Mesenchymal stem cell (in vitro differentiated cells and primary cell): ENCODE data around the gene LDLRAD3.
A peak's percentile ranks its signal among the peaks of the same experiment; 100 is the strongest.

Experiments
- DNase-seq: peaks from one replicate; pipeline ENCODE4 v3.0.0-alpha.2; 2013
- H2AFZ ChIP-seq: one replicate; pipeline ENCODE4 v1.6.1; 2013; ENCODE audit warnings: low read depth, mild to moderate bottlenecking, control low read depth, inconsistent platforms, low read length, moderate library complexity
- H2AK5ac ChIP-seq: 2 replicates; pipeline ENCODE4 v1.6.1; 2013; ENCODE audit warnings: low read length, moderate library complexity, mild to moderate bottlenecking, inconsistent platforms; ENCODE audit not compliant: severe bottlenecking
- H2BK120ac ChIP-seq: one replicate; pipeline ENCODE4 v1.6.1; 2013; ENCODE audit warnings: low read depth, mild to moderate bottlenecking, inconsistent platforms, low read length, moderate library complexity
- H2BK12ac ChIP-seq, 2 experiments: one replicate each; pipeline ENCODE4 v1.6.1; 2013; ENCODE audit warnings: inconsistent platforms in 2 of 2, low read length in 2 of 2, mild to moderate bottlenecking in 2 of 2, moderate library complexity in 2 of 2, control low read depth in 1 of 2
- H2BK15ac ChIP-seq: one replicate; pipeline ENCODE4 v1.6.1; 2013; ENCODE audit warnings: mild to moderate bottlenecking, low read depth, inconsistent platforms; ENCODE audit not compliant: poor library complexity, severe bottlenecking
- H2BK5ac ChIP-seq: 2 replicates; pipeline ENCODE4 v1.6.1; 2013; ENCODE audit warnings: low read depth, mild to moderate bottlenecking, low read length, control low read depth, inconsistent platforms; ENCODE audit not compliant: poor library complexity, severe bottlenecking
- H3K14ac ChIP-seq, 2 experiments: one replicate each; pipeline ENCODE4 v1.6.1; 2013; ENCODE audit warnings: inconsistent platforms in 2 of 2, low read length in 2 of 2, control low read depth in 1 of 2, mild to moderate bottlenecking in 1 of 2, moderate library complexity in 1 of 2
- H3K18ac ChIP-seq, 2 experiments: one replicate each; pipeline ENCODE4 v1.6.1; 2013; ENCODE audit warnings: inconsistent platforms in 2 of 2, low read length in 2 of 2, control low read depth in 1 of 2, low read depth in 1 of 2, mild to moderate bottlenecking in 1 of 2
- H3K23ac ChIP-seq, 2 experiments: one replicate each; pipeline ENCODE4 v1.6.1; 2013; ENCODE audit warnings: inconsistent platforms in 2 of 2, low read length in 2 of 2, mild to moderate bottlenecking in 2 of 2, moderate library complexity in 2 of 2, control low read depth in 1 of 2
- H3K27ac ChIP-seq: 2 replicates; pipeline ENCODE4 v1.5.1; 2013; ENCODE audit warnings: mild to moderate bottlenecking, moderate library complexity, low read length, control low read depth, inconsistent platforms; ENCODE audit not compliant: poor library complexity, severe bottlenecking
- H3K27me3 ChIP-seq, 2 experiments: 2 replicates each; pipeline versions ENCODE4 v1.6.1 to v1.7.0; 2013; ENCODE audit warnings: low read length in 2 of 2, mild to moderate bottlenecking in 2 of 2, moderate library complexity in 2 of 2, control low read depth in 1 of 2, inconsistent platforms in 1 of 2; ENCODE audit not compliant: control insufficient read depth in 1 of 2, insufficient read depth in 1 of 2
- H3K36me3 ChIP-seq, 2 experiments: 2 replicates each; pipeline versions ENCODE4 v1.6.1 to v1.7.0; 2013; ENCODE audit warnings: low read length in 2 of 2, control low read depth in 1 of 2, inconsistent platforms in 1 of 2, low read depth in 1 of 2, mild to moderate bottlenecking in 1 of 2; ENCODE audit not compliant: insufficient read depth in 2 of 2, control insufficient read depth in 1 of 2
- H3K4ac ChIP-seq, 2 experiments: one replicate each; pipeline ENCODE4 v1.6.1; 2013; ENCODE audit warnings: inconsistent platforms in 2 of 2, low read length in 2 of 2, mild to moderate bottlenecking in 2 of 2, moderate library complexity in 2 of 2, control low read depth in 1 of 2, low read depth in 1 of 2
- H3K4me1 ChIP-seq: 2 replicates; pipeline ENCODE4 v1.6.1; 2013; ENCODE audit warnings: low read depth, low read length, control low read depth; ENCODE audit not compliant: control insufficient read depth, insufficient read depth
- H3K4me2 ChIP-seq: 2 replicates; pipeline ENCODE4 v1.6.1; 2013; ENCODE audit warnings: low read length, mild to moderate bottlenecking, inconsistent platforms; ENCODE audit not compliant: poor library complexity, severe bottlenecking
- H3K4me3 ChIP-seq, 2 experiments: 2 replicates each; pipeline versions ENCODE4 v1.5.1 to v1.7.0; 2013; ENCODE audit warnings: low read length in 2 of 2, mild to moderate bottlenecking in 2 of 2, control low read depth in 1 of 2, low read depth in 1 of 2; ENCODE audit not compliant: insufficient read depth in 1 of 2
- H3K79me1 ChIP-seq: replicated peaks from 2 replicates; pipeline ENCODE4 v1.6.1; 2013; ENCODE audit warnings: mild to moderate bottlenecking, control low read depth, low read length, inconsistent platforms; ENCODE audit not compliant: poor library complexity, severe bottlenecking
- H3K9ac ChIP-seq: 2 replicates; pipeline ENCODE4 v1.7.0; 2013; ENCODE audit warnings: mild to moderate bottlenecking, low read length, moderate library complexity
- H3K9me3 ChIP-seq: 2 replicates; pipeline ENCODE4 v1.7.0; 2013; ENCODE audit warnings: mild to moderate bottlenecking, low read length; ENCODE audit not compliant: control insufficient read depth
- H4K8ac ChIP-seq: one replicate; pipeline ENCODE4 v1.6.1; 2013; ENCODE audit warnings: inconsistent platforms, mild to moderate bottlenecking, low read length, moderate library complexity
- H4K91ac ChIP-seq: one replicate; pipeline ENCODE4 v1.6.1; 2013; ENCODE audit warnings: mild to moderate bottlenecking, low read length, inconsistent platforms
- WGBS: methylation state at CpG from one replicate; pipeline ENCODE4 v1.1.7; 2013; ENCODE audit warnings: mixed read lengths; 5-methylcytosine and 5-hydroxymethylcytosine counted together

LDLRAD3 gene

DNA sequence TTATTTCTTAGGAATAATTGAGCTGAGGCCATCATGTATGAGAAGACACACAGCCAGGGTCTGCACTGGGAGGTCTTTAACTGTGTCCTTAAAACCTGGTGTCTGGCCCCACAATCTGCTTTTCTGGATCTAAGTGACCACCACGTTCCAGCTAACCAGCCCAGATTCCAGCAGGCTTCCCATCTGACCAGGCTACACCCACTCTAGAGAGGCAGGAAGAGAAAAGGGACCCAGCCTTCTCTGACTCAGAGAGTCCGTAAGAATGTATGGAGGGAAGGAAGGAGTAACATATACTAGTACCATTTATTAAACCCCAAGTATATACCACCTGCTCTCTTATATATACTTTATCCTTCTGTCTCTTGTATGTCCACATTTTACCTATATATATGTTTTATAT lies 80.1 kb downstream of the LDLRAD3 start:
- H3K36me3 ChIP-seq, result no peaks in the 10 kb centered on the region
- no peak overlapping the region for H2BK12ac ChIP-seq
- H2BK5ac ChIP-seq, result no peak overlapping the region
- H3K23ac ChIP-seq, result no peak overlapping the region
- no peak overlapping the region for H4K91ac ChIP-seq
- H2AK5ac ChIP-seq, result no peak overlapping the region
- H2BK120ac ChIP-seq, result no peak overlapping the region
- no peak overlapping the region for H4K8ac ChIP-seq
- WGBS, result no CpG with 5 or more reads among the region's 2 CpGs
- H3K79me1 ChIP-seq, result peaks cover 25% of the 10 kb centered on the region
- H3K14ac ChIP-seq, result no peak overlapping the region
- no peak overlapping the region for H3K27ac ChIP-seq
- H3K4ac ChIP-seq, result no peak overlapping the region
- H3K9ac ChIP-seq, result no peak overlapping the region
- no peak overlapping the region for H3K4me3 ChIP-seq
- H3K4me1 ChIP-seq, result peaks cover 5% of the 10 kb centered on the region
- H3K9me3 ChIP-seq, result no peaks in the 10 kb centered on the region
- H3K18ac ChIP-seq, result peak overlapping the region in 1 of 2 experiments; percentile 35
- no peak overlapping the region for H3K4me2 ChIP-seq
- peak; percentile 54 for DNase-seq
- no peaks in the 10 kb centered on the region for H3K27me3 ChIP-seq
- no peak overlapping the region for H2AFZ ChIP-seq
- no peak overlapping the region for H2BK15ac ChIP-seq

DNA sequence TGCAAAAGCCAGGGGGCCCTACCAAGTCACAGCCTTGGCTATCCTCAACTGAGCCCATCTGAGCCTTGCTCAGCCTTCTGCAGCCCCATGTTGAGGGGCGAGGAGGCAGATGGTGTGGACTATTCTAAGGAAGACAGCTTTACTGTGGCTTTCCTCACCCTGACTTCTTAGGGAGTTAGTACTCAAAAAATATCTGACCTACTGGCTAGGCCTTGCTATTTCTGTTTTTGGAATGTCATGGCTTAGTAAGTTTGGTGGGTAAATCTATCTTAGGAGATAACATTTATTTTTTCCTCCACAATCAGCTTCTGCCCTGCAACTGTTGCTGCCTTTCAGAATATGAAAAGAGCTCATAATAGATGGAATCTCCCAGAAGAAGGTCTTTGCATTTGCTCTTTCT lies 80.9 kb downstream of the LDLRAD3 start:
- no peak overlapping the region for H4K8ac ChIP-seq
- no peaks in the 10 kb centered on the region for H3K36me3 ChIP-seq
- H2BK12ac ChIP-seq, result peak overlapping the region in 1 of 2 experiments; percentile 33
- H3K4me3 ChIP-seq, result no peak overlapping the region
- no peak for DNase-seq
- H2AFZ ChIP-seq, result no peak overlapping the region
- no peaks in the 10 kb centered on the region for H3K9me3 ChIP-seq
- H2AK5ac ChIP-seq, result no peak overlapping the region
- WGBS, result no CpG with 5 or more reads among the region's 1 CpG
- H3K27ac ChIP-seq, result no peak overlapping the region
- no peak overlapping the region for H3K4me2 ChIP-seq
- H4K91ac ChIP-seq, result no peak overlapping the region
- peak overlapping the region; percentile 17 to 86 for H3K4ac ChIP-seq
- peaks cover 22% of the 10 kb centered on the region for H3K79me1 ChIP-seq
- H3K9ac ChIP-seq, result no peak overlapping the region
- H3K18ac ChIP-seq, result peak overlapping the region; percentile 5 to 6
- H3K27me3 ChIP-seq, result no peaks in the 10 kb centered on the region
- H3K14ac ChIP-seq, result no peak overlapping the region
- H2BK15ac ChIP-seq, result no peak overlapping the region
- no peak overlapping the region for H2BK120ac ChIP-seq
- H3K23ac ChIP-seq, result no peak overlapping the region
- H2BK5ac ChIP-seq, result no peak overlapping the region
- peaks cover 3% of the 10 kb centered on the region for H3K4me1 ChIP-seq

DNA sequence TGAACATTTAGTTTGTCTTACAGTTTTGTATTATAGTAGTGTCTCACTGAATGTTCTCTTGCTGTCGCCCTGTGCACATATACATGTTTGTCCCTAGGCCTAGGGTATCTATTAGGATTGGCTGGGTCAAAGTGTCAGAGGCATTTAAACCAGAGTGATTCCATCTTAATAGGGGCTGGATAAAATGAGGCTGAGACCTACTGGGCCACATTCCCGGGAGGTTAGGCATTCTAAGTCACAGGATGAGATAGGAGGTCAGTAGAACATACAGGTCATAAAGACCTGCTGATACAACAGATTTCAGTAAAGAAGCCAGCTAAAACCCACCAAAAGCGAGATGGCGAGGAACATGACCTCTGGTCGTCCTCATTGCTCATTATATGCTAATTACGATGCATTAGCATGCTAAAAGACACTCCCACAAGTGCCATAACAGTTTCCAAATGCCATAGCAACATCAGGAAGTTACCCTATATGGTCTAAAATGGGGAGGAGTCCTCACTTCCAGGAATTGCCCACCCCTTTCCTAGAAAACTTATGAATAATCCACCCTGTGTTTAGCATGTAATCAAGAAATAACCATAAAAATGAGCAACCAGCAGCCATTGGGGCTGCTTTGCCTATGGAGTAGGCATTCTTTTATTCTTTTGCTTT lies 82.6 kb downstream of the LDLRAD3 start:
- Histone ChIP-seq H2BK15ac (no peak overlapping the region), H3K18ac (no peak overlapping the region), H3K23ac (no peak overlapping the region), H3K27ac (no peak overlapping the region), H3K36me3 (no peaks in the 10 kb centered on the region), H2BK120ac (no peak overlapping the region), H2AK5ac (no peak overlapping the region), H3K9ac (no peak overlapping the region), H3K4me1 (peaks cover 9% of the 10 kb centered on the region), H2BK5ac (no peak overlapping the region), H3K9me3 (no peaks in the 10 kb centered on the region), H4K91ac (no peak overlapping the region), H3K4me2 (no peak overlapping the region), H2AFZ (no peak overlapping the region), H3K79me1 (peaks cover 17% of the 10 kb centered on the region), H2BK12ac (no peak overlapping the region), H3K4ac (no peak overlapping the region), H3K27me3 (no peaks in the 10 kb centered on the region), H4K8ac (no peak overlapping the region), H3K4me3 (no peak overlapping the region), H3K14ac (no peak overlapping the region)
- WGBS, result 92% methylated on average over 6 of the region's 6 CpGs
- DNase-seq, result no peak

DNA sequence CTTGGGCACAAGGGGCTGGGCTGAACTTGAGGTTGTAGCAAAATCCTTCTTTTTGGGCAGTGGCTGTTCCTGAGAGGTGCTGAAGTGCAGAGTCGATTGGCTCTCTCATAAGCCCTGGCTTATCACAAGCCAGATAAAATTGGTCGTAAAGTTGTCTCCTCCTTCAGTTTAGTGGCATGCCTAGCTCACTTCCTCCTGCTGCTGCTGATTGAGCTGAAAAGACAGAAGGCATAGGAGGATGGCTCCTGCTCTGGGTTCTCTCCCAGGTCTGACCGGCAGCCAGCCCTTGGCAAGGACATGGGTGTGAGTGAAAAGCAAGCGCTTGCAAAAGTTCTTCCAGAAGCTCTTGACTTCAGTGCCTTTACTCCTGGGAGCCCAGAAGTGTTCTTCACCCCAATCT lies 83.9 kb downstream of the LDLRAD3 start:
- Histone ChIP-seq H3K4me2 (no peak overlapping the region), H2BK15ac (no peak overlapping the region), H3K27me3 (no peaks in the 10 kb centered on the region), H2AFZ (no peak overlapping the region), H3K4me3 (no peak overlapping the region), H4K91ac (no peak overlapping the region), H3K9me3 (no peaks in the 10 kb centered on the region), H2BK120ac (no peak overlapping the region), H4K8ac (no peak overlapping the region), H3K23ac (no peak overlapping the region), H3K79me1 (peaks cover 15% of the 10 kb centered on the region), H3K4me1 (peaks cover 9% of the 10 kb centered on the region), H3K36me3 (no peaks in the 10 kb centered on the region), H3K4ac (no peak overlapping the region), H3K27ac (no peak overlapping the region), H2AK5ac (no peak overlapping the region), H3K18ac (no peak overlapping the region), H2BK5ac (no peak overlapping the region), H3K9ac (no peak overlapping the region), H2BK12ac (peak overlapping the region in 1 of 2 experiments; percentile 23), H3K14ac (no peak overlapping the region)
- DNase-seq, result no peak
- 41% methylated on average over 4 of the region's 4 CpGs for WGBS
